Measurements from ENCODE around the gene HDAC11. TPM values are rescaled to one million over a fixed set of nuclear protein-coding genes. Genes with fewer than 3 reads are reported as not detected.
A peak's percentile ranks its signal among the peaks of the same experiment; 100 is the strongest.

The HDAC11 gene
- total and polyA plus RNA-seq, 9 of the 15 experiments (the other 6 are each of a cell fraction or from before 2014, with no cell fraction given) = 0.60 to 6.0 (median 4.5) TPM

- Histone ChIP-seq H3K79me2 (ENCODE audit: control insufficient read depth, insufficient read depth, low read length) (no peaks in the 10 kb centered on the region), H3K27me3 (ENCODE audit: control insufficient read depth in 2 of 2, insufficient read depth in 2 of 2, low read length in 2 of 2) (peaks cover 27 to 36% of the 10 kb centered on the region in 2 experiments), H3K4me2 (ENCODE audit: insufficient read depth, low read length) (no peak overlapping the region), H4K20me1 (replicated peaks; ENCODE audit: control insufficient read depth, insufficient read depth, low read length) (peaks cover 11% of the 10 kb centered on the region), H3K9me1 (ENCODE audit: control insufficient read depth, insufficient read depth, low read length) (no peaks in the 10 kb centered on the region), H3K4me3 (no peak overlapping the region), H3K4me1 (replicated peaks in 1 of 2; ENCODE audit: control insufficient read depth in 2 of 2, insufficient read depth in 2 of 2, low read length in 2 of 2) (peaks cover 0 to 26% of the 10 kb centered on the region in 2 experiments; a peak in 2 of 5 replicates), H3K9me3 (replicated peaks; ENCODE audit: control insufficient read depth, insufficient read depth, low read depth, low read length) (no peaks in the 10 kb centered on the region), H3K36me3 (ENCODE audit: control insufficient read depth, insufficient read depth, low read length) (no peaks in the 10 kb centered on the region), H2AFZ (ENCODE audit: low read depth, low read length) (no peak overlapping the region), H3K9ac (ENCODE audit: insufficient read depth in 1 of 2, low read depth in 2 of 2, low read length in 2 of 2) (no peak overlapping the region; a peak in 1 of 4 replicates), H3K27ac (ENCODE audit: extremely low read depth, low read depth, low read length) (no peak overlapping the region)
- intact Hi-C loops (cut with micrococcal nuclease) = no loop called here
- POLR2A ChIA-PET = interaction anchor here (0.6 kb wide), 1 partner anchor 19 kb away, joined by 3 read pairs; no protein-coding TSS in a partner anchor
- no TSS peak for BruUV-seq (replicated peaks)
- no peak for TF ChIP-seq PML (IDR thresholded peaks at IDR 0.05; ENCODE audit: low read length)
- TF ChIP-seq ZKSCAN8 (CRISPR knock-in tag; IDR thresholded peaks at IDR 0.05) = peak; percentile 87; the same call in 1 of the 2 replicates
- FAIRE-seq (no peak), ATAC-seq (no peak), DNase-seq (ENCODE audit: extremely low read depth in 1 of 4, low spot score in 3 of 4) (no peak)
- CTCF ChIA-PET (ENCODE audit: low intra/inter-chr PET ratio) = no interaction called here
- 29% methylated on average over 14 of the region's 15 CpGs for WGBS (ENCODE audit: insufficient coverage, low coverage, missing lambda C conversion rate)
- in situ Hi-C loops (cut with MboI) = no loop called here
These were observed 29.1 kb downstream of the HDAC11 start for GRCh38 chr3:13509059-13509815.

- ChIA-PET POLR2A (interaction anchor here (0.6 kb wide), 1 partner anchor 19 kb away, joined by 3 read pairs; no protein-coding TSS in a partner anchor), CTCF (ENCODE audit: low intra/inter-chr PET ratio) (no interaction called here)
- H3K4me2 ChIP-seq (ENCODE audit: insufficient read depth, low read length) = no peak overlapping the region
- H3K27me3 ChIP-seq (ENCODE audit: control insufficient read depth in 2 of 2, insufficient read depth in 2 of 2, low read length in 2 of 2) = peaks cover 33 to 42% of the 10 kb centered on the region in 2 experiments
- FAIRE-seq = no peak
- no peak overlapping the region for H3K4me3 ChIP-seq
- intact Hi-C loops (cut with micrococcal nuclease) = no loop called here
- peak in 1 of 4 experiments; percentile 11 for DNase-seq (ENCODE audit: extremely low read depth in 1 of 4, low spot score in 3 of 4)
- no peak overlapping the region for H3K9ac ChIP-seq (ENCODE audit: insufficient read depth in 1 of 2, low read depth in 2 of 2, low read length in 2 of 2)
- WGBS (ENCODE audit: insufficient coverage, low coverage, missing lambda C conversion rate) = 21% methylated on average over 8 of the region's 8 CpGs
- H3K27ac ChIP-seq (ENCODE audit: extremely low read depth, low read depth, low read length) = no peak overlapping the region
- H3K79me2 ChIP-seq (ENCODE audit: control insufficient read depth, insufficient read depth, low read length) = no peaks in the 10 kb centered on the region
- no peak for ATAC-seq
- no peaks in the 10 kb centered on the region for H3K36me3 ChIP-seq (ENCODE audit: control insufficient read depth, insufficient read depth, low read length)
- H4K20me1 ChIP-seq (replicated peaks; ENCODE audit: control insufficient read depth, insufficient read depth, low read length) = peaks cover 16% of the 10 kb centered on the region
- BruUV-seq (replicated peaks) = no TSS peak
- H3K9me1 ChIP-seq (ENCODE audit: control insufficient read depth, insufficient read depth, low read length) = no peaks in the 10 kb centered on the region
- in situ Hi-C loops (cut with MboI) = no loop called here
- peaks cover 0 to 21% of the 10 kb centered on the region in 2 experiments; a peak in 2 of 5 replicates for H3K4me1 ChIP-seq (replicated peaks in 1 of 2; ENCODE audit: control insufficient read depth in 2 of 2, insufficient read depth in 2 of 2, low read length in 2 of 2)
- H3K9me3 ChIP-seq (replicated peaks; ENCODE audit: control insufficient read depth, insufficient read depth, low read depth, low read length) = no peaks in the 10 kb centered on the region
- no peak overlapping the region for H2AFZ ChIP-seq (ENCODE audit: low read depth, low read length)
- TF ChIP-seq ZKSCAN8 (CRISPR knock-in tag; IDR thresholded peaks at IDR 0.05) (peak; percentile 61), HMG20B (CRISPR knock-in tag; IDR thresholded peaks at IDR 0.05) (no peak), FOXK1 (CRISPR knock-in tag; IDR thresholded peaks at IDR 0.05; ENCODE audit: borderline replicate concordance) (no peak), RFX1 (IDR thresholded peaks at IDR 0.05) (no peak), SRSF1 (IDR thresholded peaks at IDR 0.05; ENCODE audit: low read depth, low read length) (no peak)
These were observed 29.7 kb downstream of the HDAC11 start for GRCh38 chr3:13509816-13510192.

Data from K562 (cell line).